HCT116 (cell line): ENCODE measurements around the gene CNTN4.

Experiments used
- CTCF ChIP-seq, 3 experiments: fragments of 200-600 bp in 1 of 3; sonication (generic) in 1 of 3; IDR thresholded peaks in 2 of 3; conservative IDR thresholded peaks in 1 of 3; 2 replicates each; pipeline ENCODE4 v1.5.1; 2012 to 2017; ENCODE audit warnings: low read depth in 2 of 3, low read length in 2 of 3, antibody characterized with exemption in 1 of 3, borderline replicate concordance in 1 of 3, control low read depth in 1 of 3, mild to moderate bottlenecking in 1 of 3, mixed read lengths in 1 of 3, mixed run types in 1 of 3, moderate library complexity in 1 of 3; ENCODE audit not compliant: insufficient read depth in 1 of 3
- EZH2 ChIP-seq: fragments of 200-600 bp; sonication (generic); IDR thresholded peaks from 2 replicates; pipeline ENCODE4 v1.6.1; 2017; ENCODE audit warnings: antibody characterized with exemption, mixed run types
- POLR2A ChIP-seq: IDR thresholded peaks from 2 replicates; pipeline ENCODE4 v1.7.0; 2011; ENCODE audit warnings: borderline replicate concordance; ENCODE audit not compliant: insufficient read depth, insufficient read length; ENCODE audit errors: extremely low read depth
- POLR2AphosphoS5 ChIP-seq: IDR thresholded peaks from 2 replicates; pipeline ENCODE4 v1.6.1; 2011; ENCODE audit warnings: mild to moderate bottlenecking, low read depth, low read length, moderate library complexity
- SRF ChIP-seq: IDR thresholded peaks from 2 replicates; pipeline ENCODE4 v1.6.1; 2012; ENCODE audit warnings: low read depth
- TCF7L2 ChIP-seq: IDR thresholded peaks from 2 replicates; pipeline ENCODE4 v1.7.0; 2011; ENCODE audit warnings: borderline replicate concordance, inconsistent platforms; ENCODE audit not compliant: insufficient read depth, insufficient read length; ENCODE audit errors: extremely low read depth
- YY1 ChIP-seq: IDR thresholded peaks from 2 replicates; pipeline ENCODE4 v1.6.1; 2011; ENCODE audit warnings: low read length, low read depth, moderate library complexity, mild to moderate bottlenecking; ENCODE audit not compliant: insufficient replicate concordance; ENCODE audit errors: extremely low read depth
- TF ChIP-seq, protein P1 (sequence below): IDR thresholded peaks from 2 replicates; pipeline ENCODE4 v1.6.1; 2012

GRCh38 chr3:2615080-2615479 lies 516.4 kb downstream of the CNTN4 start:
- TF ChIP-seq CTCF (IDR thresholded peaks at IDR 0.05 in 2 of 3, conservative IDR thresholded peaks at IDR 0.05 in 1 of 3; ENCODE audit: borderline replicate concordance in 1 of 3, insufficient read depth in 1 of 3, low read depth in 2 of 3, low read length in 2 of 3) (no peak), POLR2A (no peak), YY1 (no peak), POLR2AphosphoS5 (no peak), TCF7L2 (no peak), SRF (no peak), EZH2 (no peak)
- TF ChIP-seq, protein P1, sequence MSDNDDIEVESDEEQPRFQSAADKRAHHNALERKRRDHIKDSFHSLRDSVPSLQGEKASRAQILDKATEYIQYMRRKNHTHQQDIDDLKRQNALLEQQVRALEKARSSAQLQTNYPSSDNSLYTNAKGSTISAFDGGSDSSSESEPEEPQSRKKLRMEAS: no peak
